IMR-90 (cell line): ENCODE results near the gene SMLR1. TPM values are rescaled to one million over a fixed set of nuclear protein-coding genes. Genes with fewer than 3 reads are reported as not detected.

Source experiments
- ATAC-seq: fragments of 200-7000 bp; cut with Tn5 transposase; 2 replicates; pipeline ENCODE4 v1.9.1; 2020; ENCODE audit warnings: low read depth, mild to moderate bottlenecking, moderate library complexity
- BruUV-seq: library from RNA; stranded (reverse); fragments of 400-500 nt; replicated peaks from 2 replicates; lab custom pipeline; 2021; lab: Mats Ljungman, UMichigan
- CTCF ChIA-PET: fragments of 300-600 bp; formaldehyde crosslinking; extraction: SDS; loops from one replicate; lab custom pipeline; 2021; ENCODE audit warnings: antibody characterized with exemption; lab: Yijun Ruan, JAX
- POLR2A ChIA-PET: fragments of 300-600 bp; sonication (Branson Sonifier 250); formaldehyde crosslinking; loops from one replicate; lab custom pipeline; 2022; ENCODE audit warnings: antibody characterized with exemption; ENCODE audit not compliant: unreplicated experiment; lab: Charles Lee
- DNase-seq: peaks from one replicate; pipeline ENCODE4 v3.0.0; 2013
- H2AFZ ChIP-seq: replicated peaks from 2 replicates; pipeline ENCODE3; 2013; ENCODE audit warnings: low read length, mild to moderate bottlenecking; ENCODE audit not compliant: poor library complexity
- H2AK5ac ChIP-seq: 2 replicates; pipeline ENCODE4 v1.6.1; 2013; ENCODE audit warnings: low read depth, low read length, inconsistent platforms
- H2AK9ac ChIP-seq: replicated peaks from 2 replicates; pipeline ENCODE3; 2013; ENCODE audit warnings: mild to moderate bottlenecking, low read depth, low read length, moderate library complexity; ENCODE audit not compliant: poor library complexity
- H2BK120ac ChIP-seq: 2 replicates; pipeline ENCODE4 v1.6.1; 2013; ENCODE audit warnings: low read depth, low read length, inconsistent platforms
- H2BK15ac ChIP-seq: 3 replicates; pipeline ENCODE4 v1.6.1; 2013; ENCODE audit warnings: low read depth, low read length, inconsistent platforms
- H2BK20ac ChIP-seq: 2 replicates; pipeline ENCODE4 v1.6.1; 2013; ENCODE audit warnings: low read depth, mild to moderate bottlenecking, inconsistent platforms, low read length, moderate library complexity
- H2BK5ac ChIP-seq: 2 replicates; pipeline ENCODE4 v1.6.1; 2013; ENCODE audit warnings: mild to moderate bottlenecking, low read depth, low read length, inconsistent platforms; ENCODE audit not compliant: poor library complexity, severe bottlenecking
- H3K14ac ChIP-seq: replicated peaks from 2 replicates; pipeline ENCODE4 v1.6.1; 2013; ENCODE audit warnings: low read depth, low read length, inconsistent platforms
- H3K18ac ChIP-seq: 2 replicates; pipeline ENCODE4 v1.6.1; 2013; ENCODE audit warnings: low read depth, low read length, control low read depth
- H3K23ac ChIP-seq: 2 replicates; pipeline ENCODE4 v1.6.1; 2013; ENCODE audit warnings: low read depth, low read length, inconsistent platforms
- H3K27ac ChIP-seq: 2 replicates; pipeline ENCODE4 v1.5.1; 2013; ENCODE audit warnings: mild to moderate bottlenecking, control low read depth, low read length; ENCODE audit not compliant: insufficient read depth
- H3K27me3 ChIP-seq: 2 replicates; pipeline ENCODE4 v1.6.1; 2013; ENCODE audit warnings: low read length; ENCODE audit not compliant: control insufficient read depth, insufficient read depth
- H3K36me3 ChIP-seq: 2 replicates; pipeline ENCODE4 v1.6.1; 2013; ENCODE audit warnings: low read length, mixed read lengths; ENCODE audit not compliant: control insufficient read depth, insufficient read depth
- H3K4ac ChIP-seq: 2 replicates; pipeline ENCODE4 v1.6.1; 2013; ENCODE audit warnings: low read depth, low read length, inconsistent platforms
- H3K4me1 ChIP-seq: 2 replicates; pipeline ENCODE4 v1.6.1; 2013; ENCODE audit warnings: low read length, mixed read lengths; ENCODE audit not compliant: control insufficient read depth, insufficient read depth
- H3K4me2 ChIP-seq: 2 replicates; pipeline ENCODE4 v1.6.1; 2013; ENCODE audit warnings: low read depth, mild to moderate bottlenecking, control low read depth, low read length, moderate library complexity
- H3K4me3 ChIP-seq: 2 replicates; pipeline ENCODE4 v1.5.1; 2013; ENCODE audit warnings: low read depth, mild to moderate bottlenecking, control low read depth, low read length, moderate library complexity; ENCODE audit not compliant: insufficient read depth
- H3K56ac ChIP-seq: 2 replicates; pipeline ENCODE4 v1.6.1; 2013; ENCODE audit warnings: low read length, inconsistent platforms; ENCODE audit not compliant: insufficient read depth; ENCODE audit errors: extremely low read depth
- H3K79me1 ChIP-seq, 2 experiments: 2 replicates each; pipeline ENCODE4 v1.6.1; 2013; ENCODE audit warnings: low read length in 2 of 2, inconsistent platforms in 1 of 2, low read depth in 1 of 2
- H3K9ac ChIP-seq: 2 replicates; pipeline ENCODE4 v1.6.1; 2013; ENCODE audit warnings: low read depth, low read length, control low read depth
- H3K9me1 ChIP-seq: 2 replicates; pipeline ENCODE4 v1.6.1; 2013; ENCODE audit warnings: low read length, inconsistent platforms; ENCODE audit not compliant: insufficient read depth
- H3K9me3 ChIP-seq: 2 replicates; pipeline ENCODE4 v1.6.1; 2013; ENCODE audit warnings: low read length; ENCODE audit not compliant: control insufficient read depth, insufficient read depth
- H4K20me1 ChIP-seq: 2 replicates; pipeline ENCODE4 v1.6.1; 2013; ENCODE audit warnings: low read length, inconsistent platforms; ENCODE audit not compliant: insufficient read depth
- H4K5ac ChIP-seq: 2 replicates; pipeline ENCODE4 v1.6.1; 2013; ENCODE audit warnings: mild to moderate bottlenecking, low read depth, low read length, control low read depth
- H4K8ac ChIP-seq, 2 experiments: 2 replicates each; pipeline ENCODE4 v1.6.1; 2013; ENCODE audit warnings: low read depth in 2 of 2, low read length in 2 of 2, control low read depth in 1 of 2, inconsistent platforms in 1 of 2
- H4K91ac ChIP-seq: 2 replicates; pipeline ENCODE4 v1.6.1; 2013; ENCODE audit warnings: low read depth, low read length, inconsistent platforms; ENCODE audit not compliant: insufficient read depth
- MAFK ChIP-seq: IDR thresholded peaks from 2 replicates; pipeline ENCODE4 v1.6.1; 2012; ENCODE audit warnings: low read depth, low read length, improper control_type of control experiment
- SMC3 ChIP-seq: fragments of 150-350 bp; IDR thresholded peaks from 2 replicates; pipeline ENCODE4 v1.6.1; 2016; ENCODE audit warnings: low read depth, mild to moderate bottlenecking, antibody characterized with exemption, low read length, moderate library complexity
- USF2 ChIP-seq: fragments of 150-350 bp; IDR thresholded peaks from 2 replicates; pipeline ENCODE4 v1.6.1; 2017; ENCODE audit warnings: mild to moderate bottlenecking, antibody characterized with exemption, low read length, low read depth
- WGBS, 2 experiments: methylation state at CpG; one replicate each; pipeline versions ENCODE4 v1.1.5 to v1.1.7; 2013; ENCODE audit warnings: missing lambda C conversion rate in 2 of 2; ENCODE audit not compliant: insufficient read length in 1 of 2; ENCODE audit errors: extremely low coverage in 2 of 2; 5-methylcytosine and 5-hydroxymethylcytosine counted together
- dilution Hi-C: fragments of 300-500 bp; cut with HindIII; formaldehyde crosslinking; loops from one replicate; pipeline ENCODE4 v1.14.3; 2018; ENCODE audit warnings: low sequenced_read_pairs; ENCODE audit not compliant: unreplicated experiment
- in situ Hi-C: fragments of 300-500 bp; cut with MboI; formaldehyde crosslinking; loops from 3 replicates; pipeline ENCODE4 v1.14.3; 2019; ENCODE audit warnings: low sequenced_read_pairs, inconsistent platforms, mixed read lengths
- intact Hi-C: fragments of 100-400 bp; cut with micrococcal nuclease; formaldehyde crosslinking; loops from 2 replicates; pipeline ENCODE4 v1.10.0; 2022
- polyA plus RNA-seq, 3 experiments: library from polyadenylated mRNA; depleted of rRNA; stranded (reverse); fragments of >200 nt; gene quantifications; 2 replicates each; pipeline ENCODE4 v1.2.3, GENCODE V29; 2012; ENCODE audit warnings: low replicate concordance in 1 of 3
- total RNA-seq: library from RNA; depleted of rRNA; stranded (reverse); fragments of >200 nt; gene quantifications from 2 replicates; pipeline ENCODE4 v1.2.3, GENCODE V29; 2012

The SMLR1 gene
- total and polyA plus RNA-seq, 2 of the 4 experiments (the other 2 are of a cell fraction), result not detected

GRCh38 chr6:130779658-130780033 lies 47.6 kb upstream of the SMLR1 start:
- Histone ChIP-seq H2BK15ac (no peak overlapping the region), H2BK20ac (peak overlapping the region; percentile 29; the same call in 1 of the 2 replicates), H2AK9ac (no peak overlapping the region), H2AK5ac (no peak overlapping the region; the same call in 1 of the 2 replicates), H3K27ac (no peak overlapping the region), H3K9me3 (no peaks in the 10 kb centered on the region; the same call in 1 of the 2 replicates), H4K91ac (no peak overlapping the region), H3K23ac (no peak overlapping the region), H2AFZ (no peak overlapping the region), H4K5ac (no peak overlapping the region), H3K79me1 (no peaks in the 10 kb centered on the region), H3K9ac (no peak overlapping the region), H3K9me1 (no peaks in the 10 kb centered on the region), H3K4ac (peak overlapping the region; percentile 54; the same call in 1 of the 2 replicates), H4K8ac (no peak overlapping the region), H3K4me3 (no peak overlapping the region), H3K4me1 (peaks cover 2% of the 10 kb centered on the region; the same call in 1 of the 2 replicates), H2BK5ac (no peak overlapping the region), H3K14ac (no peak overlapping the region; the same call in 1 of the 2 replicates), H4K20me1 (no peaks in the 10 kb centered on the region), H3K27me3 (no peaks in the 10 kb centered on the region), H3K56ac (no peak overlapping the region), H3K36me3 (no peaks in the 10 kb centered on the region), H3K4me2 (no peak overlapping the region), H3K18ac (no peak overlapping the region; the same call in 1 of the 2 replicates), H2BK120ac (peak overlapping the region; percentile 58)
- no peak for TF ChIP-seq MAFK
- no peak for TF ChIP-seq SMC3
- no peak for TF ChIP-seq USF2
- intact Hi-C loops, result no loop called here
- ChIA-PET CTCF (interaction anchor here (0.5 kb wide), 1 partner anchor 10 kb away, joined by 4 read pairs; no protein-coding TSS in a partner anchor), POLR2A (no interaction called here)
- WGBS, 2 experiments, result 0% methylated on average over 1 of the region's 4 CpGs; no CpG with 5 or more reads in 1 of the 2 experiments
- ATAC-seq, result no peak
- no peak for DNase-seq
- BruUV-seq, result no TSS peak
- dilution Hi-C loops, result no loop called here
- in situ Hi-C loops, result no loop called here
